HG02870 (cell line): ENCODE measurements around the gene PTDSS2.
"Not testable (repeated sequence)": the region's sequence is repeated elsewhere in the genome, so short reads cannot be mapped to it uniquely, and the experiment has no call there.

Source experiments
- ATAC-seq: cut with Tn5 transposase; IDR thresholded peaks from one replicate; pipeline ENCODE4 v1.9.1; 2021; ENCODE audit warnings: mild to moderate bottlenecking, moderate library complexity; ENCODE audit not compliant: unreplicated experiment

PTDSS2 gene

DNA sequence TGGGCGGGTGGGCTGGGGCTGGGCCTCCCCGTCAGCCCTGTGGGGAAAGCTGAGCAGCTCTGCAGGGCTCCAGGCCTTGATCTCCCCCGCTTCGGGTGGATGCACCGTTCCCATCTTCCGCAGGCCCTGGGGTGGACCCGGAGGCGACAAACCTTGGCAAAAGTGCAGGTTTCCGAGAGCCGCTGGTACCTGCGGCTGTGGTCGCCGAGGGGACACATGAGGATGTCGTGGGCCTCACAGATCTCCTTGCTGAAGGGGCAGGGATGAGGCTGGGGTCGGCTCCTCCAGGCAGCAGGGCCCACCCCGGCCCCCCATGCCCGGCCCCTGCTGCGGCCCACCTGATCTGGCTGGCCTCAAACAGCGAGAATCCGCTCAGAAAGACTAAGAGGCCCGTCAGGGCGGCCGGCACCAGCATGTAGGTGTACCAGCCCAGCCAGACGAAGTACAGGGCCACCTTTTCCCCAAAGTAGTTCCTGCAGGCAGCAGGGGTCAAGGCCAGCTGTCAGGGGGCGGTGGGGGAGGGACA lies 20.1 kb upstream of the PTDSS2 start:
- no peak for ATAC-seq

DNA sequence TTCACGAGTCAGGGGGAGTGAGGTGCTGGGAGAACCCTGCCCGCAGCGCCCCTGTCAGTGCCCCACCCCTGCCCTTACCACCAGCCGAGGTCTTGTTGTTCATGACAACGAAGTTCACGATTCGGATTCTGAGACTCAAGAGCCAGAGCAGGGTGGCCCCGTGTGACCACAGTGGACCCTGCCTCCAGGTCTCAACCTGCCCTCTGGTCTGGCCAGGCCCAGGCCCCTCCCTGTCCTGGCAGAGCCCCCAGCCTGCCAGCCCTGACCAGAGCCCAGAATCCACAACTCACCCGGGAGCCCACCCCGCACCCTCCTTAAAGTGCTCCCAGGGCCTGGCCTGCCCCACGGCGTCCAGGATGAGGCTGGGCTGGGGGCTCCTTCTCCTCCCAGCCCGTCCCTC lies 18.2 kb upstream of the PTDSS2 start:
- no peak for ATAC-seq

DNA sequence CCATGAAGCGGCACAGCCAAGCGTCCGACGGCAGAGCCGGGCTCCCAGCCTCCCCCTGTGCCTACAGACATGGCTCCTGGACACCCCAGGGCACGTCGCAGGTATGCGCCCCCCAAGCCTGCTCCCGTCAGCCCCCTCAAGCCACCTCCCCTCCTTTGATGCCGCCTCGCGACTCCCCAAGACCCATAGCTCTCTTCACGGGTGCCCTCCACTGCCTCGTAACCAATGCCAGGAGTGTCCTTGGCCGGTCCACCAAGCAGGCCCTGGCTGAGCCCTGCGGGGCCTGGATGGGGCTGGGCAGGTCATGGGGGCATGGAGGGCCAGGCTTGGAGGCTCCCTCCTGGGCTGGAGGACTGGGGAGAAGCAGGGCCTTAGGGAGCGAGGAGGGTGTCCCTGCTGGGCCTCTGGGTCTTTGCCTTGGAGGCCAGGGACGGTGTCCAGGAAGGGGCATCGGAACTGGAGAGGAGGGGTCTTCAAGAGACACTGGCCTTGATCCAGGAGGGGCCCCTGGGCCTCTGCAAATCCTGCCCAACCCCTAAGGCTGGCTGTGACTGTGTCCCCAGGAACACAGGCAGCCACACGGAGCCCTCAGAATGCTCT lies 17.5 kb upstream of the PTDSS2 start:
- no peak for ATAC-seq

DNA sequence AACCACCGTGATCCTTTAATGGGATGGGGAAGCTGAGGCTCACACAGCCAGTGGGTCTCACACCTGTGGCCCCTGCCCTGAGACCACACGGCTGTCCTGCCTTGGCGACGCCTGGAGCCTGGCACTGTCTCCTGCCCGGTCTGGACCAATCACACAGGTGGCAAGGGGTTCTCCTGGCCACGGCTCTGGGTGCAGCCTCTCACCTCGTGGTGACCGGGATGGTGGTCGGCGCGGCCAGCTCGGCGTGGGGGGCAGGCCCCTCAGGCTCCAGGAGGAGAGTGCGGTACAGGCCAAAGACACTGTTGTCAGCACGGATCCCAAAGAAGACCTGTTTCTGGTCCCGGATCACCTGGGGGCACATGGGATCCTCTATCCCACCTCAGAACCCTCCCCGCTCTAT lies 17.0 kb upstream of the PTDSS2 start:
- no peak for ATAC-seq

DNA sequence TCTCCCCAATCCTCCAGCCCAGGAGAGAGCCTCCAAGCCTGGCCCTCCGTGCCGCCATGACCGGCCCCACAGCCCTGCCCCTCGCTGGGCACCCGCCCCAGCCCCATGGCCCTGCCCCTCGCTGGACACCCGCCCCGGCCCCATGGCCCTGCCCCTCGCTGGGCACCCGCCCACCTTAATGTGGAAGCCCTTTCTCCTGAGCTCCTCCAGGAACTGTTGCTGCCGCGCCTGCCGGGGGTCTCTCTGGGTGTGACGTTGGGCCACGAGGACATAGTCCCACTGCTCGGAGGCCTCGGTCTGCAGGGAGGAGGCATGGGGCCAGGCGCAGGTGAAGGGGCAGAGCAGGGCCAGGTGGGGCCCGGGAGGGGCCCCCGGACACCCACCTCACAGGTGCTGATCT lies 16.4 kb upstream of the PTDSS2 start:
- ATAC-seq = no peak

DNA sequence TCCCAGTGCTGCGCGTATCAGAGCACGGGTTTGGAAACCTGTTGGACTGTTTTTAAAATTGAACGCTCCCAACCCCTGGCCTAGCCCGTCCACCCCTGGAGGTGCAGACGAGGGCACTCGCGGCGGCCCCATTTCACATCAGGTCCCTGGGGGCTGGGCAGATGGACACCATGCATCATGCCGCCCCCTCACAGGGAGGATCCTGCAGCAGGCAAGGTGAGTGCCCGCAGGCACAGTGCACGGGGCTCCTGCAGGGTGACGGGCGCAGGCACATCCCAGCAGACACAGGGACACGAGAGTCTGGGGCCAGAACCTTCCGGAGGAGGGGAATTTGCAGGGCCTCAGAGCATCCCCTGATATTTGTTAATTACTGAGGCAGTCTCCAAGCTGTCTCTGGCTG lies 15.6 kb upstream of the PTDSS2 start:
- ATAC-seq = no peak

DNA sequence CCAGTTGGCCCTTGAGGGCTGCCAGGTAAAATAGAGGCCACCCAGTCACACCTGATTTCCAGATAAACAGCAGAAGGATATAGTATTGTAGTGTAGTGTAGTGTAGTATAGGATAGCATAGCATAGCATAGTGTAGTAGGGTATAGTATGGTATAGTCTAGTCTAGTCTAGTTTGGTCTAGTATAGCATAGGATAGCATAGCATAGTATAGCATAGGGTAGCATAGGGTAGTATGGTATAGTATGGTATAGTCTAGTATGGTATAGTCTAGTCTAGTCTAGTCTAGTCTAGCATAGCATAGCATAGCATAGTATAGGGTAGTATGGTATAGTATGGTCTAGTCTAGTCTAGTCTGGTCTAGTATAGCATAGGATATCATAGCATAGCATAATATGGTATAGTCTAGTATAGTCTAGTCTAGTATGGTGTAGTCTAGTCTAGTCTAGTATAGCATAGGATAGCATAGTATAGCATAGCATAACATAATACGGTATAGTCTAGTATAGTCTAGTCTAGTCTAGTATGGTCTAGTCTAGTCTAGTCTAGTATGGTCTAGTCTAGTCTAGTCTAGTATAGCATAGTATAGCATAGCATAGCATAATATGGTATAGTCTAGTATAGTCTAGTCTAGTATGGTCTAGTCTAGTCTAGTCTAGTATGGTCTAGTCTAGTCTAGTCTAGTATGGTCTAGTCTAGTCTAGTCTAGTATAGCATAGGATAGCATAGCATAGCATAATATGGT lies 14.9 kb upstream of the PTDSS2 start:
- not testable (repeated sequence) for ATAC-seq

DNA sequence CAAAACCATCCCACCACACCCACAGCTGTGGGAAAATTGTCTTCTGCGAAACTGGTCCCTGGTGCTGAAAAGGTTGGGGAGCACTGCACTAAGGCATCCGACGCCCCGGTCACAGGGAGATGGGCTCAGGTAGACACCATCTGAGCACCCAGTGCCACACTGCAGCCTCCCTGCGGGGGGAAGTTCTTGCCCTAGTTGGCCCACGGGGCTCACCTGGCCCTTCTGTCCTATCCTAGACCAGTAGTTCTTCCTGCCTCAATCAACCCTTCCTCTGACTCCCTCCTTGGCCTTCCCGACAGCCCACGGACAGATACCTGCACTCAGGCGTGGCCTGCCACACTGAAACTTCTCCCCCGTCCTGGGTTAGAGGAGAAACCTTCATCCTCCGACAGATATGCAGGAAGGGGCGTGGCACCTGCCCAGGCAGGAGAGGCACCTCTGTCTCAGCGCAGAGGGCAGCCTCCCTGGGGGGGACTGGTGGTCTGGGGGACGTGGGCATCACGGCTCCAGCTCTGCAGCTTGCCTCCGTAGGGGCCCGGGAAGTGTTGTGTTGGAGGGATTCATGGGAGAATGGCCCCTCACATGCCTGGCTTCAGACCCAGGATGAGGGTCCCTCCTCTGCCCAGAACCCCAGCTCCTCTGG lies 12.7 kb upstream of the PTDSS2 start:
- no peak for ATAC-seq

DNA sequence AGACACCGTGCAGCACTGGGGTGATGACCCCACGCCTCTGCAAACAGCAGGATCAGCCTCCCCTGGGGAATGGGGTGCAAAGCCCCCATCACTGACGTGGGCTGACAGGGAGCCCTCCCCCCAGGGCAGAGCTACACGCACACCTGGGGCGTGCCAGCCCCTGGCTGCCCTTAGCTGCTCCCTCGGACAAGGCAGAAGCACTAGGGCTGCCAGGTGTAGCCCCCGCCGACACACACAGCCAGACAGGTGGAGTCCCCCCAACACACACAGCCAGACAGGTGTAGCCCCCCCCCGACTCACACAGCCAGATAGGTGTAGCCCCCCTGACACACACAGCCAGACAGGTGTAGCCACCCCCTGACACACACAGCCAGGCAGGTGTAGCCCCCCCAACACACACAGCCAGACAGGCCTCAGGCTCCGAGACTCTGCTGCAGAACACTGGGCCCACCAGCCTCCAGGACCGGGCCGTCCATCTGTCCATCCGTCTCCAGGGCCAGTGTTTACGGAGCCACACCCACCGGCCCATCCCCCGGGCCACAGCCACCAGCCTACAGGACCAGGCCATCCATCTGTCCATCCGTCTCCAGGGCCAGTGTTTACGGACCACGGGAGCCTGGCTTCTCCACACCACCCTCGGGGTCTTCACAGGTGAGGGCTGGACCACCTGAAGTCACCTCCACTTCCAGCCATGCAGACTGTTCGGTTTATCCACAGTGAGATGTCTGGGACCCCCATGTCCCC lies 11.8 kb upstream of the PTDSS2 start:
- no peak for ATAC-seq

DNA sequence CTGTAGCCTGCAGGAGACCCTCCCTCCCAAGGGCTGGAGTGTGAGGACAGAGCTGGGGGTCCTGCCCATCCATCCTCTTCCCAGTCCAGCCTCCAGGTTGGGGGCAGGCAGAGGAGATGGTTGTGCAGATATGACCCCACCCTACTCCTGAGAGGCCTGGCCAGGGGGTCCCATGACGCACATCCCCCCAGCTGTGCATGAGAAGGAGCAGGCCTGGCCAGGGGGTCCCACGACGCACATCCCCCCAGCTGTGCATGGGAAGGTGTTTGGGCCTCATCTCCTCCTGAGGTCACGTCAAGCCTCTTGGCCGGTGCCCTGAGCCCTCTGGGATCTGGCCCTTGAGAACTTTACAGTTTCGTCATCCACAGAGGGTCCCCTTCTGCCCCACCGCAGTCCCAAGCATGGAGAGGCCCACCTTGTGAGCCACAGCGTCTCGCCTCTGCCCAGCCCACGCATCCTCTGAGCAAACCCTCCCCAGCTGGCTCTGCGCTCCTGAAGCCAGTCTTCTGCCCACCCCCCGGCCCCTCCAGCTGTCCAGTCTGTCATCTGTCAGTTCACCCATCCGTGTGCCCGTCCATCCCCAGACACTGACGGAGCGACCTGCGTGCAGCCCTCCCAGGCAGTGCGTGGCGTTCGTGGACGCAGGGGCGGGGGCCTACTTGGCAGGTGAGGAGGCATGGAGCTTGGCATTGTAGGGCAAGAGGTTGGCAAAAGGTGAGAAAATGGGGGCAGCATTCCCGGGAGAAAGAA lies 10.6 kb upstream of the PTDSS2 start:
- no peak for ATAC-seq

DNA sequence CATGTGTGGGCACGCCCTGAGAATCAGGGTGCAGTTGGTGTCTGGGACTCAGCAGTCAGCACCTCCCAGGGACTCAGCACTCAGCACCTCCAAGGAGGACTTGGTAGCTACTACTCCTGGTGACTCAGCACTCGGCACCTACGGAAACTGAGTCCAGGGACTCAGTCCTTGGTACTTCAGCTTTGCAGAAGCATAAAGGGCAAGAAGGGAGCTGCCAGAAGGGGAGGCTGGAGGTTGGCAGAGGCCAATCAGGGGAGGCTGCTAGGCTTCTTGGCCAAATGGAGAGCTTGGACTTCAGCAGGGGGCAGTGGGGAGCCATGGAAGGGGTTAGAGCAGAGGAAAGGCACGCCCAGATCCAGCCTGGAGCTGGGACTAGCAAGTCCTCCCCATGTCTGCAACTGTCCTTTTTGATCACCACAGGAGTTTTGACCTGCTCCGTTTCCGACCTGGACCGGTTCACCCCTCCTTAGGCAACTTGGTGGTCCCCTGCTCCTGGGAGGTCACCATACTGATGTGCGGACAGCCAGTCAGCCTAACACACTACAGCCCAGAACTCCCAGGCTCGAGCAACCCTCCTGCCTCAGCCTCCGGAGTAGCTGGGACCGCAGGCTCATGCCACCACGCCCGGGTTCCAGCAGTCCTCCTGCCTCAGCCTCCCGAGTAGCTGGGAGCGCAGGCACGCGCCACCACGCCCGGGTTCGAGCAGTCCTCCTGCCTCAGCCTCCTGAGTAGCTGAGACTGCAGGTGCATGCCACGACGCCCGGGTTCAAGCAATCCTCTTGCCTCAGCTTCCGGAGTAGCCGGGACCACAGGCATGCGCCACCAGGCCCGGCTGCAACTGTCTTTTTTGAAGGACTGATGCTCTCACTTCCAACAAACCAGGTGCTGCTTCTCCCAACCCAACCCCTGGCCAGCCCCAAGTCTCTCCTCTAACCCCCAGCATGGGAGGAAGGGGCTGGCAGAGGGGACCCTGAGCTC lies 9.7 kb upstream of the PTDSS2 start:
- no peak for ATAC-seq

DNA sequence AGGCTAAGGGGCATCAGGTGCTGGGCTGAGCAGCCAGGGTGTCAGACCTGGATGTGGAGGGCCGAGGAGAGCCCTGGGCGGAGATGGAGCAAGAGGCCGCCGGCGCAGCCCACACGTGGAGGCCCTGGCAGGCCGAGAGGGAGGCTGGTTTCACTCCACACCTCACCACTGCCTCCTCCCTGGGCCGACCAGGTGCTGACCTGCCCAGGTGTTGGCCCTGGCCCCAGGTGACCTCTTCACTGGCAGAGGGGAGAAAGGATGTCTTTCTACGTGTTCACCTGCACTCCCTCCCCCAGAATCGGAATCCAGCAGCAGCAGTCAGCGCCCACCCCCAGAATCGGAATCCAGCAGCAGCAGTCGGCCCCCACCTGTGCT lies 9.0 kb upstream of the PTDSS2 start:
- ATAC-seq = no peak

DNA sequence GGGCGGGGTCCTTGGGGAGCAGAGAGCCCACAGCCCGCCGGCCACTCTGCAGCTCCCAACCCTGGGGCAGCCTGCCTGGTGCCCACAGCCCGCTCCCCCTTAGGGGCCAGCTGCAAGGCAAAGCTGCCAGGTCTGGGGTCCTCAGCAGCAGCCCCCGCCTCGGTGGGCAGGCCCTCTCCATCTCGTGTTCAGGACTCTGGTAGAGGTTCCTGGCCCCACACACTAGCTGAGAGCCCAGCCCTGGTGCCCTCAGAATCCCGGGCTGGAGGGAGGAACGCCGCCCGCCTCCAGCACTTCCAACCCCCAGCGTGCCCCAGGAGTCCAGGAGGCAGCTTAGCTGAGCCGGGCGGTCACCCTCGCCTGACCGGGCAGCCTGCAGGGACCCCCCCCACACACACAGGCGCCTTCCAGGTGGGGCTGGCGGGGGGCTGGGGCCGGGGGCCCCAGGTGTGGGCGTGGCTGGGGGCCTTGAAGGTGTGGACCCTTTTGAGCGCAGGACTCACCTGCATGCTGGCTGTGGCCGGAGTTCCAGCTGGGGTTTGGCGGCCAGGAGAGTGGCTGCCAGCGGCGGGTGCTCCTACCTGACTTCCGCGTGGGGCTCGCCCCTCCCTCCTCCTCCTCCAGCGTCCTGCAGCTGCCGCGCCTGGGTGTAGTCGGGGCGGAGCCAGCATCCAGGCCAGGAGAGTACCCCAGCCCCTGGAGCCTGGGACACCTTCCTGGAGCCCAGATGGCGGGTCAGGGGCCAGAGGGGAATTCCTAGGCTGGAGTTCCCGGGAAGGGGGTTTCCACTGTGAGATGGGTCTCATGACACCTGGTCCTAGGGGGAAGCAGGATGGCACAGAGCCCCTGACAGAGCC lies 8.4 kb upstream of the PTDSS2 start, which contains the start of gene ANO9:
ANO9 (minus strand) TSS at position 594 of the 857 bp plus-strand sequence; CDS start at position 509, 85 bp downstream.
- no peak for ATAC-seq

DNA sequence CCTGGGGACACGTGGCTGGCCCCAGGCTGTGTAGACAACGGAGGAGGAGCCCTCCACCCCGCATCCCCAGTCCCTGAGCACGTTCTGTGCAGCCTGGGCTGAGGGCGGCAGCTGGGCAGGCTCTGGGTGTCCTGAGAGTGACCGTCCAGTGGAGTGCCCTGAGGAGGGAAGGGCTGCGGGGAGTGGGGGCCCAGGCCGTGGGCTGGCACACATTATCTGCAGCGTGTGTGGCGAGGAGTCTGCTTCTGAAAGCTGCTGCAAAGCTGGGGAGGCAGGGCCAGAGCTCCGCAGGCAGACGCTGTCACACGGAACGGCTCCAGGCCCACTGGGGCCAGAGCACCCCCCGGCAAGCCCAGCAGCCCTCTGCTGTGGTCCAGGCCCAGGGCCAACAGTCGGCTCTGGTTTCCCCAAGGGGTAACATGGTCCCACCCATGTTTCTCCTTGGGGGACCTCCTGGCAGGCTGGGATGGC lies 7.4 kb upstream of the PTDSS2 start:
- ATAC-seq = no peak

DNA sequence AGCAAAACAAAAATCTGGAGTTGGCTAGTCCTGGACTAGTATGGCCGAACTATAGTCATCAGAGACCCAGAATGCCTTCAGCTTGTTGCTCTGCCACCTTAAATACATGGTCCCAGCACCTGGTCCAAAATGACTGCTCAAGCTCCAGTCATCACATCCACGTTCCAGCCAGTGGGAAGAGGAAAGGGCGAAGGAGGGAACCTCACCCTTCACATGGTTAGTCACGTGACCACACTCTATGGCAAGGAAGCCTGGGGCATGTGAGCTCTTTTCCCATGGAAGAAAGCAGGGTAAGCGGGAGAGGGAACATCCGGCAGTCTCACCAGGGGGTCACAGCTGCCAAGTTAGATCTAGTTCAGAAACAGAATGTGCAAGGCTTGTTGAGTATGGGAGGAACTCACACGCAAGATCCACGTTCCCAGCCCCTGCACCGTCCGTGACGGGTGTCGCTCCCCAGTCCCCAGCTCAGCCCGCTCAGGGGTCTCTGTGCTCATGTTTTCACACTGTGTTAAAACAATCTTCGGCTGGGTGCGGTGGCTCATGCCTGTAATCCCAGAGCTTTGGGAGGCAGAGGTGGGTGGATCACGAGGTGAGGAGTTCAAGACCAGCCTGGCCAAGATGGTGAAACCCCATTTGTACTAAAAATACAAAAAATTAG lies 6.4 kb upstream of the PTDSS2 start:
- no peak for ATAC-seq

DNA sequence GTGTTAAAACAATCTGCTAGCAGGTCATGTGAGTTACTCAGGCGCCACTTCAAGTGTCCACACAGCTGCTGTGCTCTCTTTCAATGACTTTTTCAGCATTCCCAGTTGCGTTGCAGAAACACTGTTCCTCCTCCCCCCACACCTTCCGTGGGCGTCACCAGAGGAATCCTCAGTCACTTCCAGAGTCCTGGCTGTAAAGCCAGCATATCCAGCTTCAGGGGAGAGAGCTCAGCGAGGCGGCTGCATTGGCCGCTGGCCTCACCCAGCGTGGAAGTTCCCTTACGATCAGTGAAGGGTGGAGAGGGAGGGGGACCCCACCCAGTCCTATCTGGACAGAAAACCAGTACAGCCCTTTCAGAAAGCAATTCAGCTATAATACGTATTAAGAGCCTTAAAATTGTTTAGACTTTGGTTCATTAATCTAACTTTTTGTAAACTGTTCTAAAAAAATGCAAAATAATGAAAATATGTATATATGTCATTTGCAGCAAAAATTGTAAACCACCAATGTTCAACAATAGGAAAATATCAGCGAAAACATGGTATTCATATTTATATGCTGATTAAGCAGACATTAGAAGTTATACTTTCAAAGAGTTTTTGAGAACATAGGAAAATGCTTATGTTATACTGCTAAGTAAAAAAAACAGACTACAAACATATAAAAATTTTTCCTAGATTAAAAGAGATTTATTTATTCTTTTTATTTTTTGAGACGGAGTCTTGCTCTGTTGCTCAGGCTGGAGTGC lies 5.5 kb upstream of the PTDSS2 start:
- ATAC-seq = no peak
